HTR-8/SVneo (cell line): ENCODE results near the gene MYG1.
"Not testable (repeated sequence)": the region's sequence is repeated elsewhere in the genome, so short reads cannot be mapped to it uniquely, and the experiment has no call there.

ENCODE experiments used
- DNase-seq: peaks from one replicate; pipeline ENCODE4 v3.0.0; 2011; ENCODE audit warnings: low spot score, mixed read lengths; ENCODE audit not compliant: insufficient read length
- FAIRE-seq: peaks from 2 replicates; lab custom pipeline; 2011; peaks lifted over from hg19 to GRCh38; lab: Jason Lieb, UNC

MYG1 gene

GRCh38 chr12:53279888-53280498 lies 19.5 kb upstream of the MYG1 start:
- no peak for FAIRE-seq
- no peak for DNase-seq

- DNase-seq, result no peak
- no peak for FAIRE-seq
Measured at GRCh38 chr12:53286448-53286847, 13.0 kb upstream of the MYG1 start.

GRCh38 chr12:53287741-53288216 lies 11.7 kb upstream of the MYG1 start:
- FAIRE-seq (peak; percentile 52), DNase-seq (peak; percentile 59)

GRCh38 chr12:53288322-53288721 lies 11.2 kb upstream of the MYG1 start:
- FAIRE-seq (no peak), DNase-seq (no peak)

GRCh38 chr12:53289891-53290290 lies 9.6 kb upstream of the MYG1 start:
- DNase-seq, result no peak
- no peak for FAIRE-seq

GRCh38 chr12:53290661-53291060 lies 8.8 kb upstream of the MYG1 start:
- DNase-seq (no peak), FAIRE-seq (no peak)

- DNase-seq, result no peak
- no peak for FAIRE-seq
Measured at GRCh38 chr12:53292426-53292825, 7.1 kb upstream of the MYG1 start.

- FAIRE-seq (peak; percentile 87), DNase-seq (peak; percentile 83)
Measured at GRCh38 chr12:53295070-53295890, 4.2 kb upstream of the MYG1 start, which contains the start of gene PFDN5. Gene PFDN5 (plus strand): TSS chr12:53295542. CDS start chr12:53295568, 26 bp downstream.

- FAIRE-seq (no peak), DNase-seq (no peak)
Measured at GRCh38 chr12:53295891-53296219, 3.6 kb upstream of the MYG1 start.

- not testable (repeated sequence) for DNase-seq, FAIRE-seq
Measured at GRCh38 chr12:53297106-53297505, 2.4 kb upstream of the MYG1 start.

- FAIRE-seq (no peak), DNase-seq (no peak)
Measured at GRCh38 chr12:53298164-53298563, 1.3 kb upstream of the MYG1 start.

- FAIRE-seq (no peak), DNase-seq (peak; percentile 48)
Measured at GRCh38 chr12:53299101-53299453, 418 bp upstream of the MYG1 start.

GRCh38 chr12:53300187-53300586 lies 692 bp downstream of the MYG1 start:
- no peak for DNase-seq
- no peak for FAIRE-seq

- no peak for FAIRE-seq
- DNase-seq, result no peak
Measured at GRCh38 chr12:53302903-53303302, 3.4 kb downstream of the MYG1 start.

- FAIRE-seq (no peak), DNase-seq (no peak)
Measured at GRCh38 chr12:53306826-53307225, 7.3 kb downstream of the MYG1 start.

GRCh38 chr12:53308276-53308675 lies 8.8 kb downstream of the MYG1 start:
- DNase-seq, result no peak
- FAIRE-seq, result no peak

GRCh38 chr12:53313996-53314395 lies 14.5 kb downstream of the MYG1 start:
- no peak for FAIRE-seq

GRCh38 chr12:53320352-53321195 lies 21.1 kb downstream of the MYG1 start:
- FAIRE-seq (no peak), DNase-seq (no peak)

More at GRCh38 chr12:53313996-53314395, 14.5 kb downstream of the MYG1 start:
- no peak for DNase-seq

- DNase-seq, result no peak
- FAIRE-seq, result no peak
Measured at GRCh38 chr12:53324113-53324778, 24.8 kb downstream of the MYG1 start.

- FAIRE-seq, result no peak
Measured at GRCh38 chr12:53324779-53325510, 25.4 kb downstream of the MYG1 start.

More at GRCh38 chr12:53324779-53325510, 25.4 kb downstream of the MYG1 start:
- DNase-seq, result peak; percentile 94
